HepG2 (cell line): ENCODE measurements around the gene PLGRKT. TPM values are rescaled to one million over a fixed set of nuclear protein-coding genes. Genes with fewer than 3 reads are reported as not detected.

ENCODE experiments used
- ARNT ChIP-seq: fragments of 450-650 bp; IDR thresholded peaks from 2 replicates; pipeline ENCODE4 v1.6.1; 2017
- ASH2L ChIP-seq: fragments of 300-600, 200-600 bp; sonication (generic); IDR thresholded peaks from 2 replicates; pipeline ENCODE4 v1.7.0; 2017; ENCODE audit warnings: low read depth, mild to moderate bottlenecking, moderate library complexity, mixed read lengths, low read length; ENCODE audit not compliant: insufficient read length
- EP300 ChIP-seq, 3 experiments: sonication (generic) in 1 of 3; formaldehyde crosslinking in 1 of 3; IDR thresholded peaks; 2 replicates each; pipeline versions ENCODE4 v1.5.1 to v1.6.1; 2011 to 2020; ENCODE audit warnings: low read depth in 2 of 3, low read length in 2 of 3, borderline replicate concordance in 1 of 3, improper control_type of control experiment in 1 of 3, mild to moderate bottlenecking in 1 of 3, missing genetic modification reagents in 1 of 3, moderate library complexity in 1 of 3
- FOXK1 ChIP-seq: sonication (generic); formaldehyde crosslinking; IDR thresholded peaks from 2 replicates; pipeline ENCODE4 v1.4.0; 2020; ENCODE audit warnings: low read depth, missing genetic modification reagents, borderline replicate concordance
- JARID2 ChIP-seq: sonication (generic); formaldehyde crosslinking; IDR thresholded peaks from 2 replicates; pipeline ENCODE4 v1.8.1; 2023; ENCODE audit warnings: missing genetic modification reagents, inconsistent platforms; ENCODE audit not compliant: insufficient replicate concordance
- KAT2B ChIP-seq: fragments of 150-350 bp; IDR thresholded peaks from 2 replicates; pipeline ENCODE4 v1.6.1; 2014; ENCODE audit warnings: low read depth, low read length, borderline replicate concordance
- LCORL ChIP-seq, 2 experiments: fragments of 450-650 bp in 1 of 2; sonication (generic) in 1 of 2; formaldehyde crosslinking in 1 of 2; IDR thresholded peaks; 2 replicates each; pipeline versions ENCODE4 v1.5.0 to v1.6.1; 2017 to 2020; ENCODE audit warnings: antibody characterized with exemption in 1 of 2, missing genetic modification reagents in 1 of 2
- NR2F2 ChIP-seq: IDR thresholded peaks from 2 replicates; pipeline ENCODE4 v1.6.1; 2012; ENCODE audit warnings: low read depth, inconsistent platforms, borderline replicate concordance
- PCBP1 ChIP-seq: fragments of 200-400 bp; formaldehyde crosslinking; IDR thresholded peaks from 2 replicates; pipeline ENCODE4 v1.6.1; 2017; ENCODE audit warnings: mild to moderate bottlenecking, low read depth, low read length, borderline replicate concordance
- PPARG ChIP-seq: conservative IDR thresholded peaks from 2 replicates; pipeline ENCODE4 v1.6.1; 2016; ENCODE audit warnings: missing biosample characterization, missing genetic modification reagents
- SKI ChIP-seq: fragments of 450-650 bp; IDR thresholded peaks from one replicate; pipeline ENCODE4 v1.6.1; 2018; ENCODE audit warnings: mild to moderate bottlenecking; ENCODE audit not compliant: partially characterized antibody
- SP2 ChIP-seq: sonication (generic); formaldehyde crosslinking; IDR thresholded peaks from 2 replicates; pipeline ENCODE4 v1.5.1; 2020; ENCODE audit warnings: mild to moderate bottlenecking, missing genetic modification reagents
- ZFP36L2 ChIP-seq: sonication (generic); formaldehyde crosslinking; IDR thresholded peaks from 2 replicates; pipeline ENCODE4 v1.4.0; 2020; ENCODE audit warnings: missing genetic modification reagents
- ZFP82 ChIP-seq: sonication (generic); formaldehyde crosslinking; IDR thresholded peaks from 2 replicates; pipeline ENCODE4 v1.5.1; 2020; ENCODE audit warnings: mild to moderate bottlenecking, missing genetic modification reagents, borderline replicate concordance
- ZMAT3 ChIP-seq: sonication (generic); formaldehyde crosslinking; conservative IDR thresholded peaks from 2 replicates; pipeline ENCODE4 v1.7.0; 2021; ENCODE audit warnings: missing genetic modification reagents
- ZNF24 ChIP-seq: fragments of 450-650 bp; IDR thresholded peaks from 2 replicates; pipeline ENCODE4 v1.6.1; 2017; ENCODE audit warnings: antibody characterized with exemption, mild to moderate bottlenecking
- ZNF292 ChIP-seq: sonication (generic); formaldehyde crosslinking; IDR thresholded peaks from 2 replicates; pipeline ENCODE4 v1.8.1; 2022; ENCODE audit warnings: mild to moderate bottlenecking, low read depth, missing genetic modification reagents, borderline replicate concordance
- ZNF564 ChIP-seq: sonication (generic); formaldehyde crosslinking; IDR thresholded peaks from 2 replicates; pipeline ENCODE4 v1.8.1; 2023; ENCODE audit warnings: mild to moderate bottlenecking, missing genetic modification reagents
- ZNF772 ChIP-seq: sonication (generic); formaldehyde crosslinking; IDR thresholded peaks from 2 replicates; pipeline ENCODE4 v1.5.0; 2020; ENCODE audit warnings: mild to moderate bottlenecking, missing genetic modification reagents
- polyA plus RNA-seq, 8 experiments: library from polyadenylated mRNA; depleted of rRNA in 3 of 8; stranded (reverse) in 7 of 8; unstranded in 1 of 8; fragments of >200 nt; fragmentation: Illumina TruSeq in 4 of 8; extraction: Trizol in 4 of 8; gene quantifications; 2 replicates each; pipeline versions ENCODE4 v1.2.1 to v1.2.3, GENCODE V29; 2011 to 2016; ENCODE audit warnings: low read depth in 4 of 8, missing spikeins in 1 of 8, mixed read lengths in 1 of 8; ENCODE audit not compliant: insufficient read depth in 1 of 8
- total RNA-seq, 5 experiments: library from RNA; depleted of rRNA; stranded (reverse); fragments of >200 nt; fragmentation: Illumina TruSeq; extraction: Trizol; gene quantifications; 2 replicates each; pipeline ENCODE4 v1.2.3, GENCODE V29; 2016; ENCODE audit warnings: low read depth in 1 of 5
- TF ChIP-seq, protein P1 (sequence below): sonication (generic); formaldehyde crosslinking; IDR thresholded peaks from 2 replicates; pipeline ENCODE4 v1.4.0; 2020; ENCODE audit warnings: missing genetic modification reagents, mild to moderate bottlenecking, borderline replicate concordance
- TF ChIP-seq, protein P2 (sequence below): fragments of 450-650 bp; IDR thresholded peaks from 2 replicates; pipeline ENCODE4 v1.6.1; 2016
- TF ChIP-seq, protein P3 (sequence below): IDR thresholded peaks from 2 replicates; pipeline ENCODE4 v1.6.1; 2016; ENCODE audit warnings: low read depth, control low read depth

The PLGRKT gene
- total and polyA plus RNA-seq, 2 of the 13 experiments (the other 11 are each of a cell fraction or from before 2014, with no cell fraction given), result 5.0 to 15.8 TPM

DNA sequence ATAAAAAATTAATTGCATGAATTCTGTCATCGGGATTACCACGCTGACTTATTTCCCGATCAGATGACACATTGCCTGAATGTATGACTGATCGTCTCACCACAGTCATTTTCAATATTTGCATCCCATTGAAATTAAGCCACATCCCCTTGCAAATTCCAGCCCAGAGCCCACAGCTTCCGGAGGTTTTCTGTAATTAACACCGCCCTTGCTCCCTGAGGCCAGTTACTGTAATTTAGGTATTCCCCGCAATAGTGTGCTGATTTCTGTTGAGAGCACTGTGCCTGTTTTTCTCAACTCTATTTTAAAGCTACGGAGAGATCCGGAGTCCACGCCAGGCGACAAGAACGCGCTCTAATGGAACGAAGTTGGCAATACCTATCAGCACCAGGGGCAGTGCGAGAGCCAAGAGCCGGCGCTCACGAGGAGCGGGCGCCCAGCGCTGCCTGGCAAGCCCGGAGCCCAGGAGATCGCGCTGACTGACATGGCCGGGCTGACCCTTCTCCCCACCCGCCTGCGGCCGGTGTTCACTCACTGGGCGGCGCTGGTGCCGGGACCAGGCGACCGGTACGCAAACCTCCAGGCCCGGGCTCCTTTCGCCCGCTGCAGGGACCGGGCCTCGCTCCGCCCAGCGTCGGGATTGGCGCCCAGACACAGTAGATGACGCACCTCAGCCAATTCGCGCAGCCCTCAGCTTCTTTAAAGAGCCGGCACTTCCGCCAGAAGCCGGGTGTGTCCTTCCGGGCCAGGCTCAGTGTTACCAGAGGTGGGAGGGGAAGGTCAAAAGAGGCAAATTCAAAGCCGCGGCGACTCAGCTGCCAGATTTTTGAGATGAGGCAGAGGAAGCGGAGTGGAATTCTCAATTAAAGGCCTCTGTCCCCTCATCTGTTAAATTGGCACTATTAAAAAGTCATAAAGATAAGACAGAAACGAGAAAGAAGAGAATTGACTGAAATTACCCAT, at the start of gene PLGRKT (continued):
- TF ChIP-seq, protein P1, sequence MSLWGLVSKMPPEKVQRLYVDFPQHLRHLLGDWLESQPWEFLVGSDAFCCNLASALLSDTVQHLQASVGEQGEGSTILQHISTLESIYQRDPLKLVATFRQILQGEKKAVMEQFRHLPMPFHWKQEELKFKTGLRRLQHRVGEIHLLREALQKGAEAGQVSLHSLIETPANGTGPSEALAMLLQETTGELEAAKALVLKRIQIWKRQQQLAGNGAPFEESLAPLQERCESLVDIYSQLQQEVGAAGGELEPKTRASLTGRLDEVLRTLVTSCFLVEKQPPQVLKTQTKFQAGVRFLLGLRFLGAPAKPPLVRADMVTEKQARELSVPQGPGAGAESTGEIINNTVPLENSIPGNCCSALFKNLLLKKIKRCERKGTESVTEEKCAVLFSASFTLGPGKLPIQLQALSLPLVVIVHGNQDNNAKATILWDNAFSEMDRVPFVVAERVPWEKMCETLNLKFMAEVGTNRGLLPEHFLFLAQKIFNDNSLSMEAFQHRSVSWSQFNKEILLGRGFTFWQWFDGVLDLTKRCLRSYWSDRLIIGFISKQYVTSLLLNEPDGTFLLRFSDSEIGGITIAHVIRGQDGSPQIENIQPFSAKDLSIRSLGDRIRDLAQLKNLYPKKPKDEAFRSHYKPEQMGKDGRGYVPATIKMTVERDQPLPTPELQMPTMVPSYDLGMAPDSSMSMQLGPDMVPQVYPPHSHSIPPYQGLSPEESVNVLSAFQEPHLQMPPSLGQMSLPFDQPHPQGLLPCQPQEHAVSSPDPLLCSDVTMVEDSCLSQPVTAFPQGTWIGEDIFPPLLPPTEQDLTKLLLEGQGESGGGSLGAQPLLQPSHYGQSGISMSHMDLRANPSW (CRISPR knock-in tag), result no peak
- peak; percentile 54; the same call in 1 of the 2 replicates for TF ChIP-seq NR2F2
- TF ChIP-seq PCBP1, result no peak
- peak; percentile 34; the same call in 1 of the 2 replicates for TF ChIP-seq ZFP82 (CRISPR knock-in tag)
- peak; percentile 18 for TF ChIP-seq SKI
- TF ChIP-seq LCORL (IDR thresholded peaks at IDR 0.05), result no peak
- peak; percentile 67 for TF ChIP-seq LCORL (CRISPR knock-in tag; IDR thresholded peaks at IDR 0.05)
- TF ChIP-seq PPARG (CRISPR knock-in tag), result peak; percentile 33; the same call in 1 of the 2 replicates
- TF ChIP-seq ZFP36L2, result no peak
- peak; percentile 71 for TF ChIP-seq ZNF292 (CRISPR knock-in tag)
- peak; percentile 84 for TF ChIP-seq SP2
- TF ChIP-seq, protein P2, sequence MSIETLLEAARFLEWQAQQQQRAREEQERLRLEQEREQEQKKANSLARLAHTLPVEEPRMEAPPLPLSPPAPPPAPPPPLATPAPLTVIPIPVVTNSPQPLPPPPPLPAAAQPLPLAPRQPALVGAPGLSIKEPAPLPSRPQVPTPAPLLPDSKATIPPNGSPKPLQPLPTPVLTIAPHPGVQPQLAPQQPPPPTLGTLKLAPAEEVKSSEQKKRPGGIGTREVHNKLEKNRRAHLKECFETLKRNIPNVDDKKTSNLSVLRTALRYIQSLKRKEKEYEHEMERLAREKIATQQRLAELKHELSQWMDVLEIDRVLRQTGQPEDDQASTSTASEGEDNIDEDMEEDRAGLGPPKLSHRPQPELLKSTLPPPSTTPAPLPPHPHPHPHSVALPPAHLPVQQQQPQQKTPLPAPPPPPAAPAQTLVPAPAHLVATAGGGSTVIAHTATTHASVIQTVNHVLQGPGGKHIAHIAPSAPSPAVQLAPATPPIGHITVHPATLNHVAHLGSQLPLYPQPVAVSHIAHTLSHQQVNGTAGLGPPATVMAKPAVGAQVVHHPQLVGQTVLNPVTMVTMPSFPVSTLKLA, result no peak
- TF ChIP-seq ZNF24, result no peak
- TF ChIP-seq ZNF564 (CRISPR knock-in tag), result 0 out of 2 replicates have a peak, but pooled peaks have one; percentile 77
- TF ChIP-seq FOXK1 (CRISPR knock-in tag), result no peak
- TF ChIP-seq ZMAT3 (CRISPR knock-in tag), result peak; percentile 55; the same call in 1 of the 2 replicates
- no peak for TF ChIP-seq KAT2B
- no peak; the same call in 1 of the 2 replicates for TF ChIP-seq ZNF772 (CRISPR knock-in tag)
- TF ChIP-seq, protein P3, sequence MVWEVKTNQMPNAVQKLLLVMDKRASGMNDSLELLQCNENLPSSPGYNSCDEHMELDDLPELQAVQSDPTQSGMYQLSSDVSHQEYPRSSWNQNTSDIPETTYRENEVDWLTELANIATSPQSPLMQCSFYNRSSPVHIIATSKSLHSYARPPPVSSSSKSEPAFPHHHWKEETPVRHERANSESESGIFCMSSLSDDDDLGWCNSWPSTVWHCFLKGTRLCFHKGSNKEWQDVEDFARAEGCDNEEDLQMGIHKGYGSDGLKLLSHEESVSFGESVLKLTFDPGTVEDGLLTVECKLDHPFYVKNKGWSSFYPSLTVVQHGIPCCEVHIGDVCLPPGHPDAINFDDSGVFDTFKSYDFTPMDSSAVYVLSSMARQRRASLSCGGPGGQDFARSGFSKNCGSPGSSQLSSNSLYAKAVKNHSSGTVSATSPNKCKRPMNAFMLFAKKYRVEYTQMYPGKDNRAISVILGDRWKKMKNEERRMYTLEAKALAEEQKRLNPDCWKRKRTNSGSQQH (CRISPR knock-in tag), result 0 out of 2 replicates have a peak, but pooled peaks have one; percentile 60
- no peak for TF ChIP-seq ARNT
- 0 out of 4 replicates have a peak, but pooled peaks of 1 of the 2 experiments have one; percentile 14 for TF ChIP-seq EP300 (IDR thresholded peaks at IDR 0.05; ENCODE audit: low read depth in 2 of 2, low read length in 2 of 2)
- 0 out of 2 replicates have a peak, but pooled peaks have one; percentile 23 for TF ChIP-seq EP300 (CRISPR knock-in tag; IDR thresholded peaks at IDR 0.05; ENCODE audit: borderline replicate concordance)
- peak; percentile 87 for TF ChIP-seq ASH2L
- peak; percentile 76 for TF ChIP-seq JARID2 (CRISPR knock-in tag)
